Measurements from ENCODE around the gene PDE10A. TPM values are rescaled to one million over a fixed set of nuclear protein-coding genes. Genes with fewer than 3 reads are reported as not detected.

Gene PDE10A
- total RNA-seq, 1 donor from 2014 or later, result 6.9 TPM

- DNase-seq (ENCODE audit: low read depth), result no peak
- no peak for TF ChIP-seq CTCF (conservative IDR thresholded peaks at IDR 0.05; ENCODE audit: low read depth, low read length)
- H3K4me3 ChIP-seq (ENCODE audit: low read depth, low read length), result no peak overlapping the region
Measured at GRCh38 chr6:165422192-165422591, 240.8 kb downstream of the PDE10A start.

- TF ChIP-seq CTCF (conservative IDR thresholded peaks at IDR 0.05; ENCODE audit: low read depth, low read length), result no peak
- DNase-seq (ENCODE audit: low read depth), result no peak
- no peak overlapping the region for H3K4me3 ChIP-seq (ENCODE audit: low read depth, low read length)
Measured at GRCh38 chr6:165417278-165417865, 245.7 kb downstream of the PDE10A start.

GRCh38 chr6:165404697-165405096 is 258.3 kb downstream of the PDE10A start:
- no peak overlapping the region for H3K4me3 ChIP-seq (ENCODE audit: low read depth, low read length)
- DNase-seq (ENCODE audit: low read depth), result no peak
- TF ChIP-seq CTCF (conservative IDR thresholded peaks at IDR 0.05; ENCODE audit: low read depth, low read length), result no peak

- no peak overlapping the region for H3K4me3 ChIP-seq (ENCODE audit: low read depth, low read length)
- no peak for DNase-seq (ENCODE audit: low read depth)
- TF ChIP-seq CTCF (conservative IDR thresholded peaks at IDR 0.05; ENCODE audit: low read depth, low read length), result no peak
Measured at GRCh38 chr6:165404296-165404695, 258.7 kb downstream of the PDE10A start.

- no peak for TF ChIP-seq CTCF (conservative IDR thresholded peaks at IDR 0.05; ENCODE audit: low read depth, low read length)
- H3K4me3 ChIP-seq (ENCODE audit: low read depth, low read length), result no peak overlapping the region
- no peak for DNase-seq (ENCODE audit: low read depth)
Measured at GRCh38 chr6:165403006-165403595, 259.9 kb downstream of the PDE10A start.

- H3K4me3 ChIP-seq (ENCODE audit: low read depth, low read length), result no peak overlapping the region
- no peak for TF ChIP-seq CTCF (conservative IDR thresholded peaks at IDR 0.05; ENCODE audit: low read depth, low read length)
- DNase-seq (ENCODE audit: low read depth), result no peak
Measured at GRCh38 chr6:165401092-165401491, 261.9 kb downstream of the PDE10A start.

- no peak overlapping the region for H3K4me3 ChIP-seq (ENCODE audit: low read depth, low read length)
- no peak for DNase-seq (ENCODE audit: low read depth)
- no peak for TF ChIP-seq CTCF (conservative IDR thresholded peaks at IDR 0.05; ENCODE audit: low read depth, low read length)
Measured at GRCh38 chr6:165390475-165390874, 272.6 kb downstream of the PDE10A start.

Data from epithelial cell of proximal tubule (primary cell).